GM18499 (cell line): ENCODE measurements around the gene KRTAP10-6.
"Not testable (repeated sequence)": the region's sequence is repeated elsewhere in the genome, so short reads cannot be mapped to it uniquely, and the experiment has no call there.

ENCODE experiments used
- ATAC-seq: cut with Tn5 transposase; IDR thresholded peaks from one replicate; pipeline ENCODE4 v1.9.1; 2021; ENCODE audit warnings: moderate number of reproducible peaks; ENCODE audit not compliant: insufficient read depth, unreplicated experiment

Gene KRTAP10-6

DNA sequence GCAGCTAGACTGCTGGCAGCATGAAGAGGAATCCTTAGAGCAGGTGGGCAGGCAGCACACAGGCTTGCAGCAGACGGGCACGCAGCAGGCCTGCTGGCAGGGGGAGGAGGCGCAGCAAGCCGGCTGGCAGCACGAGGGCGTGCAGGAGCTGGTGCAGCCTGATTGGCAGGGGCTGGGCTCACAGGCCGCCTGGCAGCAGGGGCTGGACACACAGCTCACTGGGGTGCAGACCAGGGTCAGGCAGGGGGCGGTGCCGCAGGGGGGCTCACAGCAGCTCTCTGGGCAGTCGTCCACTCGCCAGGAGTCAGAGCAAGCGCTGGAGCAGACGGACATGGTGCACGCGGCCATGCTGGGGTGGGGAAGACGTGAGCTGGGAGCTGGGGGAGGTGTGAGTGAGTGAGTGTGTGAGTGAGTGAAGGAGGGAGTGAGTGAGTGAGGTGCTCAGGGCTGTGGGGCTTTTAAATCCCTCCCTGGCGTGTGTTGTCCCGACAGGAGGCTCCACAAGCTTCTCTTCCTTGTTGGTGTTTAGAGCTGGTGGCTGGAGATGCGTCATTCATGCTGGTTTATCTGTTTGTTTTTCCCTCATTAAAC lies 12.0 kb downstream of the KRTAP10-6 start, which contains the start of gene KRTAP10-5:
Gene KRTAP10-5 (minus strand): TSS at position 374 of the 591 bp plus-strand sequence. CDS start 26 bp downstream, at position 348.
- not testable (repeated sequence) for ATAC-seq

DNA sequence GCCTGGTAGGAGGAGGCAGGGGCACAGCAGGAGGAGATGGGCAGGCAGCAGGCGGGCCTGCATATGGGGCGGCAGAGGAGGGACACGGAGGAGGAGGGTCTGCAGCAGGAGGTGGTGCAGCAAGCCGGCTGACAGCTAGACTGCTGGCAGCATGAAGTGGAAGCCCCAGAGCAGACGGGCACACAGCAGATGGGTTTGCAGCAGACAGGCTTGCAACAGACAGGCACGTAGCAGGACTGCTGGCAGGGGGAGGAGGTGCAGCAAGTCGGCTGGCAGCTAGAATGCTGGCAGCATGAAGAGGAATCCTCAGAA lies 12.5 kb downstream of the KRTAP10-6 start:
- ATAC-seq = no peak

GRCh38 chr21:44579056-44579832 lies 13.1 kb downstream of the KRTAP10-6 start:
- ATAC-seq = no peak

GRCh38 chr21:44578371-44579055 lies 13.8 kb downstream of the KRTAP10-6 start:
- ATAC-seq = no peak

DNA sequence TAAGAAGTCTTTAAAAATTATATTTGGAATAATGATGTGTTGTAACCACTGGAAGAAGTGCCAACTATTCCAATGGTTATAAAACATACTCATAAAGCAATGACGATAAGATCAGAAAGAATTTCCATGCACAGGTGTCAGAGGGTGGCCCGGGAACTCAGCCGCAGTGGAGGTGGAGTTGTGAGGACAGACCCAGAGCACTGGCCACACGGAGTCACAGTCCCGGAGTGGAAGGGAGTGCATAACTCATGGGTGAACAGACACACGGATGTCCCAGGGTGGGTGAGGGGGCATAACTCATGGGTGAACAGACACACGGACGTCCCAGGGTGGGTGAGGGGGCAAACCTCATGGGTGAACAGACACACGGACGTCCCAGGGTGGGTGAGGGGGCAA lies 16.3 kb downstream of the KRTAP10-6 start:
- no peak for ATAC-seq

- no peak for ATAC-seq
These were observed 16.8 kb downstream of the KRTAP10-6 start for GRCh38 chr21:44575307-44576024.

- ATAC-seq = no peak
These were observed 17.6 kb downstream of the KRTAP10-6 start for GRCh38 chr21:44574457-44575306.

DNA sequence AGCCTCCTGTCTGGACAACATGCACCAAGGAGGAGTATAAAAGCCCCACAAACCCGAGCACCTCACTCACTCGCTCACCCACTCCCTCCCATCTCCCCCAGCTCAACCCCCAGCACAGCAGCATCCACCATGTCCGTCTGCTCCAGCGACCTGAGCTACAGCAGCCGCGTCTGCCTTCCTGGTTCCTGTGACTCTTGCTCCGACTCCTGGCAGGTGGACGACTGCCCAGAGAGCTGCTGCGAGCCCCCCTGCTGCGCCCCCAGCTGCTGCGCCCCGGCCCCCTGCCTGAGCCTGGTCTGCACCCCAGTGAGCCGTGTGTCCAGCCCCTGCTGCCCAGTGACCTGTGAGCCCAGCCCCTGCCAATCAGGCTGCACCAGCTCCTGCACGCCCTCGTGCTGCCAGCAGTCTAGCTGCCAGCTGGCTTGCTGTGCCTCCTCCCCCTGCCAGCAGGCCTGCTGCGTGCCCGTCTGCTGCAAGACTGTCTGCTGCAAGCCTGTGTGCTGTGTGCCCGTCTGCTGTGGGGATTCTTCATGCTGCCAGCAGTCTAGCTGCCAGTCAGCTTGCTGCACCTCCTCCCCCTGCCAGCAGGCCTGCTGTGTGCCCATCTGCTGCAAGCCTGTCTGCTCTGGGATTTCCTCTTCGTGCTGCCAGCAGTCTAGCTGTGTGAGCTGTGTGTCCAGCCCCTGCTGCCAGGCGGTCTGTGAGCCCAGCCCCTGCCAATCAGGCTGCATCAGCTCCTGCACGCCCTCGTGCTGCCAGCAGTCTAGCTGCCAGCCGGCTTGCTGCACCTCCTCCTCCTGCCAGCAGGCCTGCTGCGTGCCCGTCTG lies 18.5 kb downstream of the KRTAP10-6 start, which contains the start of gene KRTAP10-4:
Gene KRTAP10-4 (plus strand): TSS at position 100 of the 827 bp plus-strand sequence. CDS start 30 bp downstream, at position 130.
- ATAC-seq = not testable (repeated sequence)

- ATAC-seq = no peak
These were observed 19.2 kb downstream of the KRTAP10-6 start for GRCh38 chr21:44572959-44573583.

DNA sequence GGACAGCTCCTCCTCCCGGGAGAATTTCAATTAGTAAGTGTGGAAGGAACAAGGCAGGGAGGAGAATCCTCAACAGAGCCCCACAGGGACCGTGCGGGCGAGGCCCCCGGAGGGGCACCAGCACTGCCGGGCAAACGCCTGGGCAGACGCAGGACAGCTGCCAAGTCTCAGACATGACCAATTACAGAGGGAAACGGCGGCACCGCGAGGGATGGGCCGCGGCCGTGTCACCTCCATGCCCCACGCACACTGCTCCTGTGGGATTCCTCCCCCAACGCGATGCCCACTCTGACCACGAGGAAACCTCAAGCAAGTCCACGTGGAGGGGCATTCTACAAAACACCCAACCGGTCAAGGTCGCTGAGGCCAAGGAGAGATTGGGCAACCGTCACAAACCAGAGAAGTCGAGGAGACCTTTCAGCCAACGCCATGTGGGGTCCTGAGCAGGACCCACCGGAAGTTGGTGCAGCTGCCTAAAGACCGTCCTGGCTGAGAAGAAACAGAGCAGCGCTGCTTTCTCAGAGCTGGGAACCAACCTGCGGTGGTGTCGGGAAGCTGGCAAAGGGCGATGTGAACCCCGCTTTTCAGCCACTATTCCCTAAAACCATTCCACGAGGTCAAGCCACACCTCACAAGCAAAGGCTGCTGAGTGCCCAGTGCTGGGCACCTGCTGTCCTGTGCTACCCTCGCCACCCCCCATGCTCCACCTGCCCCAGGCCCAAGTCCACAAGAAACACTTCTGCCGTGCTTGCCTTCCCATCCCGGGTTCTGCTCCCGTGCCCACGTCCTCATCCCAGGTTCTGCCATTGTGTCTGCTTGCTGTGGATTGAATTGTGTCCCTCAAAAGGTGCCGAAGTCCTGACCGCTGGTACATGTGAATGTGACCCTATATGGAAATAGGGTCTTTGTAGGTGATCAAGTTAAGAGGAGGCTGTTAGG lies 20.2 kb downstream of the KRTAP10-6 start:
- ATAC-seq = no peak

DNA sequence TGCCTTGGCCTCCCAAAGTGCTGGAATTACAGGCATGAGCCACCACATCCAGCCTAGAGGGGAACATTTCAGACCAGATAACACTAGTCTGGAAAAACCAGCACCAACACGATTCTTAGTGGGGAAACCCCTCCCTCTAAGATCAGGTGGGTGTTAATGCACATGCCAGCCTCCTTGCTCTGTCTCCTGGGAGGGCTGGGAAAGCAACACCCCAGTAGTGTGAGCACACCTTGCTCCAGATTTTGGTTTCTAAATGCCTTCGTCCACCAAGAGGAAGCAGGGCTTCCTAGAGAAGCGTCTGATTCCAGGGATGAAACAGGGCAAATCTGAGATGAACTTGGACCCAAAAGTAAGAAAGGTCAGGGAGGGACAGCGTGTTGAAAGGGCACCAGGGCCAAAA lies 21.0 kb downstream of the KRTAP10-6 start:
- ATAC-seq = no peak

DNA sequence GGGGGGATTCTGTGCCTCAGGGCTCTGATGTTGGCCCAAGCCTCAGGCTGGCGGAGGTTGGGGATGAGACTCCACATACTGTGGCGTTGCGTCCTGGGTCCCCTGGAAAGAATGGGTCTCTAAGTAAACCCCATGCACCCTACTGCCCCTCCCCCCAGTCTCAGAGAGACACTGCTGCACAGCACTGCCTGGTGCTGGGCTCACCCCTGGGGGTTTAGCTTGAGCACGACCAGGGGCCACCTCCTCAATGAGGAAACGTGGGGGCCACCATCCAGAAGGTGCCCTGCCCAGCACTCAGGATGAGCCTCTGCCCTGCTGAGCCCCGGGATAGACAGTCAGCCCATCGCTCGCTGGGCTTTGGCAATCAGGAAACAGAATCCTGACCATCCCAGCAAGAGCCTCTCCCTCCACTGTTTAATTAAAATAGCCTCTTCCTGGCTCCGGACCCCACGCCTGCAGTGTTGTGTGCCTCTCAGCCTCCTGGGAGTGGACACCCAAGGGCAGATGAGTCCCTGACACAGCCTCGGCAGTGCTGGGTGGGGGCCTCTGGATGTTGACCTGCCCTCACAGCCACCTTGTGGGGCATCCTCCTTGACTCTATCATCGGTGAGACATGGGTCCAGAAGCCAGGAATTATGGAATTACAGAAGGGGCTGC lies 22.3 kb downstream of the KRTAP10-6 start:
- ATAC-seq = no peak

DNA sequence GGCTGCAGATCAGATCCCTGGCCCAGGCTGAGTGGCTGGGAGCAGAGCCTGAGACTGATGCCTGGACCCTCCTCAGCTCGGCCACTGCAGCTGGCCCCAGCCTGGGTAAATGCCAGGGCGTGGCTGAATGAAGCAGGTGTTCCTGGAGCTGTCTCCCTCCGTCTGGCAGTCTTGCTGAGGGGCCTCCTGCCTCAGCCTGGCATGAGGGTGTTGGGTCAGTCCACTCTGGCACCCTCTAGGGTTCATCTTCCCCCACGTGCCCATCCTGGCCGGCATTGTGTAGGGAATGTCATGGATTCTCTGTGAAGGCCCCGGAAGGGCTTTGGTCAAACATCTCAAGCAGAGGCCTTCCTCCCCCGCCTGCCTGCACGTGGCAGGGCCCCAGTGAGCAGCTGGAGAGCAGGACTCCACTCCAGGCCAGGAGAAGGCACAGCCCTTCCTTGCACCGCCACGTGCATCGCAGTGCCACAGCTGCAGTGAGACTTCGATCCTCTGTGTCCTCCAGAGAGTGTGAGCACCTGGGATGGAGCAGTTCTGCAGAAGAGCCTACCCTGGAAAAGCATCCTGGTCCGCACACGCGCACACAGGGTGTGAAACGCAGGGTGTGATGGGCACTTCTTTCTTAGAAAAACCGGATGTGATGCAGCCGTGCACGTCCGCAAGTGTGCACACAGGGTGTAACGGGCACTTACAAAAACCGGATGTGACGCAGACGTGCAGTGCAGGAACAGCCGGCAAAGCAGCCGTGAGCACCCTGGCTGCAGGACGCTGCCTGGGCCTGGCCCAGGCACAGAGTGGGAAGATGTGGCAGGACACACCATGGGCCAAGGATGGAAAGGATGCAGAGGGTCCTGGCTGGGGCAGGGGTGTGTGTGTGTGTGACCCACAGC lies 23.4 kb downstream of the KRTAP10-6 start:
- ATAC-seq = no peak

DNA sequence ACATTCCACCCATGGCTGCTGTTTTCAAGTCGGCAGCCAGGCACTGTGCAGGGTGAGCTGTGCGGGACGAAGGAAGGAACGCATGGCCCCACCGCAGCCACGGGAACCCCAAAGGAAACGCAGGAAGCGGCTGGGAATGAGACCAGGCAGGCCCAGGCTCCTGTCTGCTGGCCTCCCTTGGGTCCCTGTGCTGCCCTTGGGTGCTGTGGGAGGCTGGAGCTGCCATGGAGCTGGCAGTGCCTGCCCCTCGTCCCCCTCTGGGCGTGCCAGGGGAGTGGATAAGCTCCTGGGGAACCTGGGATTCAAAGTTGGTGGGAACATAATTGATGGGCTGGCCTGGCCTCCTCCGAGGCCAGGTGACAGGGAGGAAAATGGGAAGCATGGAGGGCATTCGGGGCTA lies 24.0 kb downstream of the KRTAP10-6 start:
- ATAC-seq = no peak

DNA sequence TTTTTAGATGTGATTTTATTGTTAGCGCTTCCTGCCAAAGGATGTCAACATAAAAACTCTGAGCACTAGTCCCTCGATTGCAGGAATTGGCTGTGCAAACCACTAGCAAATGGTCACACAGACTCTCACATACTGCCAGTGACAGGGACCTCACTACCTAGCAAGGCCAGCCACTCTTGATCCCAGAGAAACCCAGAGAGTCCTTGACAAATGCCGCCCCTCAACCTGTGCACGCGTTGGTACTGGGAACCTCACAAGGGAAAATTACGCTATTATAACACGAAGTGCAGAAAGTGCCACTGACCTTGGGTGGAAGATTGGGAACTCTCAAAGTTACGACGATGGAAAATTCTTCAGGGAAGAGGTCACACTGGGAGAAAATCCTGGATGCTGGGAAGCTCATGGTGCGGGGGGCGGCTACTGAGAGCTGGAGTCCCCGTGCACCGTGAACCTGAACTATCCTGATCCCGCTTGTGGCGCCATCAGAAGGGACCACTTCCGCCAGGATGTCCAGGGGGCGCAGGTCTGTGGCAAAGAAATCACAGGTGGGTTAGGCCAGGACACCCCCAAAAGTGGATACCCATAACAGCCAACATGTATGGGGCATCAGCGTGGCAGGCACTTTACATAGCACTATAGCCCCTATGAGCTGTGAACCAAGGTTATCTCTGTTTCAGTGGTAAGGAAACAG lies 24.7 kb downstream of the KRTAP10-6 start:
- ATAC-seq = no peak
